Neural progenitor cell (in vitro differentiated cells): ENCODE measurements around the gene TAS2R8.

Experiments
- EZH2 ChIP-seq: fragments of 200-600 bp; sonication (generic); IDR thresholded peaks from 2 replicates; pipeline ENCODE4 v1.6.1; 2017; ENCODE audit warnings: antibody characterized with exemption, mild to moderate bottlenecking, moderate library complexity
- EZH2phosphoT487 ChIP-seq: fragments of 200-600 bp; sonication (generic); IDR thresholded peaks from 2 replicates; pipeline ENCODE4 v1.6.1; 2017; ENCODE audit warnings: antibody characterized with exemption
- TF ChIP-seq, protein P1 (sequence below): fragments of 200-600 bp; sonication (generic); IDR thresholded peaks from 2 replicates; pipeline ENCODE4 v1.5.1; 2017; ENCODE audit warnings: antibody characterized with exemption, mild to moderate bottlenecking

DNA sequence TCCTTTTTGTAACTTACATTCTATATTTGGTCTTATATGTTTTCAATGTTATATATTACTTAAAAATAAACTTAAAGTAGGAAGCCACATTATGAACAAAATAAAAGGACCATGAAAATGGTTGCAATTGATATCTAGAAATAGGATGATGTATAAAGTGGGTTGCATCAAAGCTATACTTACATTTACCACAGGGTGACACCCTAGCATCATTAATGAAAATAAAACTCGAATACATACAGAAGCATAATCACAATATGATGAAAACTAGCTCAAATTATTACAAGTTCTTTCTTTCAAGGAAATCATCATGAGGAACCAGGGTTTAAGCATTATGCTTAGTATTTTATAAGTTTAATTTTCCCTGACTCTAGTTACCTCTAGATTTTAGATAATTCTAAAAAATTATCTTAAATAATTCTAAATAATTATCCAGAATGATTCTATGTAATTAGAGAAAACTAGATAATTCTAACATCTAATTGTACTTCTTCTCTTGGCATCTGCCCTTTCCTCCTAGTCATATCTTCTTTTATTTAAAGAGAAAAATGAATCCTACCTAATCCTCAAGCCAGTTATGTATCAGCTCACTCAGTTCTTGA is 35.9 kb downstream of the TAS2R8 start:
- TF ChIP-seq, protein P1, sequence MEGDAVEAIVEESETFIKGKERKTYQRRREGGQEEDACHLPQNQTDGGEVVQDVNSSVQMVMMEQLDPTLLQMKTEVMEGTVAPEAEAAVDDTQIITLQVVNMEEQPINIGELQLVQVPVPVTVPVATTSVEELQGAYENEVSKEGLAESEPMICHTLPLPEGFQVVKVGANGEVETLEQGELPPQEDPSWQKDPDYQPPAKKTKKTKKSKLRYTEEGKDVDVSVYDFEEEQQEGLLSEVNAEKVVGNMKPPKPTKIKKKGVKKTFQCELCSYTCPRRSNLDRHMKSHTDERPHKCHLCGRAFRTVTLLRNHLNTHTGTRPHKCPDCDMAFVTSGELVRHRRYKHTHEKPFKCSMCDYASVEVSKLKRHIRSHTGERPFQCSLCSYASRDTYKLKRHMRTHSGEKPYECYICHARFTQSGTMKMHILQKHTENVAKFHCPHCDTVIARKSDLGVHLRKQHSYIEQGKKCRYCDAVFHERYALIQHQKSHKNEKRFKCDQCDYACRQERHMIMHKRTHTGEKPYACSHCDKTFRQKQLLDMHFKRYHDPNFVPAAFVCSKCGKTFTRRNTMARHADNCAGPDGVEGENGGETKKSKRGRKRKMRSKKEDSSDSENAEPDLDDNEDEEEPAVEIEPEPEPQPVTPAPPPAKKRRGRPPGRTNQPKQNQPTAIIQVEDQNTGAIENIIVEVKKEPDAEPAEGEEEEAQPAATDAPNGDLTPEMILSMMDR, result peak; percentile 74
- TF ChIP-seq EZH2, result no peak
- no peak for TF ChIP-seq EZH2phosphoT487
